Stimulated activated CD8-positive, alpha-beta memory T cell treated with anti-CD3 and anti-CD28 coated beads, Interleukin-7, amount 100 ng/mL, for 1 hour (primary cell): ENCODE measurements around the gene PLCH2.

Experiments used
- DNase-seq, 2 donors: peaks; one replicate each; pipeline ENCODE4 v3.0.0-alpha.2; 2020; ENCODE audit warnings: low read depth in 2 of 2

PLCH2 gene, protein sequence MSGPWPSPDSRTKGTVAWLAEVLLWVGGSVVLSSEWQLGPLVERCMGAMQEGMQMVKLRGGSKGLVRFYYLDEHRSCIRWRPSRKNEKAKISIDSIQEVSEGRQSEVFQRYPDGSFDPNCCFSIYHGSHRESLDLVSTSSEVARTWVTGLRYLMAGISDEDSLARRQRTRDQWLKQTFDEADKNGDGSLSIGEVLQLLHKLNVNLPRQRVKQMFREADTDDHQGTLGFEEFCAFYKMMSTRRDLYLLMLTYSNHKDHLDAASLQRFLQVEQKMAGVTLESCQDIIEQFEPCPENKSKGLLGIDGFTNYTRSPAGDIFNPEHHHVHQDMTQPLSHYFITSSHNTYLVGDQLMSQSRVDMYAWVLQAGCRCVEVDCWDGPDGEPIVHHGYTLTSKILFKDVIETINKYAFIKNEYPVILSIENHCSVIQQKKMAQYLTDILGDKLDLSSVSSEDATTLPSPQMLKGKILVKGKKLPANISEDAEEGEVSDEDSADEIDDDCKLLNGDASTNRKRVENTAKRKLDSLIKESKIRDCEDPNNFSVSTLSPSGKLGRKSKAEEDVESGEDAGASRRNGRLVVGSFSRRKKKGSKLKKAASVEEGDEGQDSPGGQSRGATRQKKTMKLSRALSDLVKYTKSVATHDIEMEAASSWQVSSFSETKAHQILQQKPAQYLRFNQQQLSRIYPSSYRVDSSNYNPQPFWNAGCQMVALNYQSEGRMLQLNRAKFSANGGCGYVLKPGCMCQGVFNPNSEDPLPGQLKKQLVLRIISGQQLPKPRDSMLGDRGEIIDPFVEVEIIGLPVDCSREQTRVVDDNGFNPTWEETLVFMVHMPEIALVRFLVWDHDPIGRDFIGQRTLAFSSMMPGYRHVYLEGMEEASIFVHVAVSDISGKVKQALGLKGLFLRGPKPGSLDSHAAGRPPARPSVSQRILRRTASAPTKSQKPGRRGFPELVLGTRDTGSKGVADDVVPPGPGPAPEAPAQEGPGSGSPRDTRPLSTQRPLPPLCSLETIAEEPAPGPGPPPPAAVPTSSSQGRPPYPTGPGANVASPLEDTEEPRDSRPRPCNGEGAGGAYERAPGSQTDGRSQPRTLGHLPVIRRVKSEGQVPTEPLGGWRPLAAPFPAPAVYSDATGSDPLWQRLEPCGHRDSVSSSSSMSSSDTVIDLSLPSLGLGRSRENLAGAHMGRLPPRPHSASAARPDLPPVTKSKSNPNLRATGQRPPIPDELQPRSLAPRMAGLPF (N-terminal part only)

GRCh38 chr1:2476061-2476999, at the start of gene PLCH2:
Gene PLCH2 (plus strand): TSS chr1:2476289. CDS start chr1:2476589, 300 bp downstream.
- DNase-seq: no peak

GRCh38 chr1:2426540-2426939, 49.5 kb upstream of the PLCH2 start:
- no peak for DNase-seq

DNA sequence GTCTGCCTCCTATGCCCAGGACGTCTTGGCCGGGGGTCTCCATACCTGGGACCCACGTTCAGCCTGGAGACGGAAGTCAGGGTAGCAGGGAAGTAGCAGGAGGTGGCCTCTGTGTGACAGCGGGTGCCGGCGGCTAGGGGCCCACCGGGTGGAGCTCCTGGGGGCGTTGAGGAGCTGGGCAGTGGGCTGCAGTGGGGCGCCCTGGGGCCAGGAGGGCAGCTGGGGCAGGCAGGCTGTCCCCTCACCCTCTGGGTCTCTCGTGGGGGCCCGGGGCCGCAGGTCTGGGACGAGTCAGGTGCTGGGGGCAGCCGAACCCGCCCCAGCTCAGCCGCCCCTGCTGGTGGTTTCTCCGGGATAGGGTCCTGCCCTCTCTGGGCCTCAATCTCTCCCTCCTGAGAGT, 49.0 kb upstream of the PLCH2 start:
- DNase-seq: no peak

DNA sequence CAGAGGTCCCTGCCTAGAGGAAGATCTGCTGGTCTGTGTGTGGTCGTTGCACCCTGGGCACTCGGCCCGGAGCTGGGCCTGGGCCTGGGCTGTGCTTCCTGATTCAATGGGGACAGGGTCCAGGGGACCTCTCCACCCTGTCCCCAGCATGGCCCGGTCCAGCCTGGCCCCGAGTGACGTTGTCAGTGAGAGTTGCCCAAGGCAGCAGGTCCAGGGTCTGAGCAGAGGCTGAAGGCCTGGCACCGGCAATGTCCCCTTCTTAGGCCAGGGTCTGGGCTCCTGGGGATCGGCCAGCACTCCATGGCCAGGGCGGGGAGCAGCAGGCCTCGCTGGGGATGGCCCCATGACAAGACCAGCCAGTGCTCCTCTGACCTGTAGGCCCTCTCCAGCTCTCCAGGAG, 48.1 kb upstream of the PLCH2 start:
- no peak for DNase-seq

DNA sequence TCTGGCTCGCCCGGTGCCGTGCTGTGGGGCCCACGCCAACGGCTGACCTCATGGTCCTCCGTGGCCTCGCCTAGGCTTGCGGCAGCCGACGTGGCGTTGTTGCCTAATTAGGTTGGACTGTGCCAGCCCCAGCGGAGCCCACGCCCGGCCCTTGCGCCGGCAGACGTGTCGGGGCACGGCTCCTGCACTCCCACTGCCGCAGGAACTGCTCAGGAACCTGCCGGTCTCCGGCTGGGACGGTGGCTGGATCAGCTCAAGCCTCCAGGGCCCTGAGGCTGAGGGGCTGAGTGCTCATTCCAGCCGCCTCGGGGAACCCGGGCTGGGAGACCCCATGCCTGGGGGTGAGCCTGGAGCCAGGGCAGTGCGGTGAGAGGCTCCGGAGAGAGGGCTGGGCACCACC, 47.6 kb upstream of the PLCH2 start:
- DNase-seq: no peak

- DNase-seq: no peak
Measured at GRCh38 chr1:2429780-2430591, 46.1 kb upstream of the PLCH2 start.

DNA sequence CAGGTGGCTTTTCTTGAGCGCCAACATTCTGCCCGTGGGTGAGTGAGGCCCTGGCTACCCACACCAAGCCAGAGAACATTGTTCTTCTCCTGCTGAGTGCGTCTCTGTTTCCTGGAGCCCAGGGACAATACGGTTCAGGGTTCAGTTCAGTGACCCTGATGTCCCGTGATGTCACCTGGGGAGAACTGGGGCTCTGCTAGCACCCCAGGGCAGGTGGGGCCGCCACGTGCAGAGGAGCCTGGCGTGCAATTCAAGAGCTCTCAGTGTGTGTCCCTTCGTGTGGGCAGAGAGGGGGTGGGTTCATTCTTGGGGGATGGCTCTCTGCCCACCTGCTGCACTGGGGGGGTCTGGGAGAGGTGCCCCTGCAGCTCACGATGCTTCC, 45.5 kb upstream of the PLCH2 start:
- no peak for DNase-seq

- DNase-seq: no peak
Measured at GRCh38 chr1:2431103-2431502, 45.0 kb upstream of the PLCH2 start.

- DNase-seq: no peak
Measured at GRCh38 chr1:2431518-2431917, 44.6 kb upstream of the PLCH2 start.

GRCh38 chr1:2432441-2432844, 43.6 kb upstream of the PLCH2 start:
- DNase-seq: no peak

DNA sequence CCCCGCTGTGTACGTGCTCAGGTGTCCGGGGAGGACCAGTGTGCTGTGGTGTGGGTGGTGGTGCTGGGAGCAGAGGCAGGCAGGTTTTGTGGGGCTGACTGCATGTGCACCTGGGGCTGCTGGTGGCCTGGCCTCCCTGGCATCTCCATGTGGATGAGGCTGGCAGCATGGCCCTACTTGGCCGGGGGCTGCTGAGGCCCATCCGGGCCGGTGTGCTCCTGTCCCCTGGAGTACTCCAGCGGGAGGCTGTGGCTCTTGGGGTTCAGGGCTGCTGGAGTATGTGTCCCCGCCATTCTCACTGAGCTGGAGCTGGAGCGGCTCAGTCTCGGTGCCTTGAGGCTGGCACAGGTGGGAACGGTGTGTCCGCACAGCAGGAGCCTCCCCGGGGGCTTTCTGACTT, 42.9 kb upstream of the PLCH2 start:
- DNase-seq: no peak

GRCh38 chr1:2433936-2434655, 42.0 kb upstream of the PLCH2 start:
- no peak for DNase-seq

DNA sequence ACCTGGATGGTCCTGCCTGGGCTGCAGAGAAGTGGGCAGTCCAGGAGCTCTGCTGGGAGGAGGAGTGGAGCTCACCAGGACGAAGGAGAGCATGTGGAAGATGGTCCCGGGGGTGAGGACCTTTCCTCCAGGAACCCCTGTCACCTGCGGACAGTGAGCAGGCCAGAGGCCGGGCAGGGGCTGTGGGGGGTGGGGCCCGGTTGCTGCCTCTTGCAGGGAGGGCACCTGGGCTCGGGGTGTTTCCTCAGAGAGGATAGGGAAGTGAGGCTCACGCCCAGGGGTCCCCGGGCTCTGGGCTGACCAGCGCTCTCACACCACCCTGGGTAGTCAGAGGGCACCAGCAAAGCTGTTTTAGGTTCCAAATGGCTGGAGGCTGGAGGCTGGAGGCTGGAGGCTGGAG, 41.0 kb upstream of the PLCH2 start:
- DNase-seq: no peak

GRCh38 chr1:2435746-2436355, 40.2 kb upstream of the PLCH2 start:
- no peak for DNase-seq

GRCh38 chr1:2436876-2437275, 39.2 kb upstream of the PLCH2 start:
- no peak for DNase-seq

DNA sequence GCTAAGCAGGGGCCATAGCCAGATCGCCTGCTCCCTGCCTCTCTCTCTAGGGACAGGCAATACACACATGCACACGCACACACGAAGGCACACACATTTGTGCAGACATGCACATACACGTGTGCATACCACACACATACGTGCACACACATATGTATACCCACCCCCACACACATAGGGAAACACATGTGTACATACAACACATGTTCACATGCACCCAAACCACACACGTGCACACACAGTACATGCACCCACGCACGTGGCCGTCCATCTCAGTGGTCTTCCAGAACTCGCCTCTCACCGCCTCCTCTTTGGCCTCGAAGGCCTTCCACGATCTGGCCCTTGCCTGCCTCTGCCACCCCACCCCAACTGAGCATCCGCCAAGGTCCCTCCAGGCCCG, 38.5 kb upstream of the PLCH2 start:
- DNase-seq: no peak

- DNase-seq: no peak
Measured at GRCh38 chr1:2438038-2438437, 38.1 kb upstream of the PLCH2 start.

- no peak for DNase-seq
Measured at GRCh38 chr1:2438641-2439040, 37.4 kb upstream of the PLCH2 start.

DNA sequence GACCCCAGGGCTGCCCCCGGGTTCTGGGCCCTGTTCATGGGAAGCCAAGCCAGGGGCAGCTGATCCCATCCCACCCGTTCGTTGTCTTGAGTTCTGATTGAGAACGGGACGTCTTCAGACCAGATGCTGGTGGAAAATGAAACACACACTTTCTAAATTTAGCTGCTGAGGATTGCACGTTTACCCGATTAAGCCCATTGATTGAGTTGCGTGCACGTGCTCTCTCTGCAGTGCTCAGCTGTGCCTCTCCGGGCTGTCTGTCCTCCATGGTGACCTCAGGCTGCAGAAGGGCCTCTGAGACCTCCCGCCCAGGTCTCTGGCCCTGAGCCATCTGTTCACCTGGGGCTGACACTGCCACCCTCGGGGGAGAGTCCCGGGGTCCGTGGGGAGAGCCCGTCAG, 36.7 kb upstream of the PLCH2 start:
- no peak for DNase-seq
